Stimulated activated CD8-positive, alpha-beta memory T cell treated with anti-CD3 and anti-CD28 coated beads, Interleukin-7, amount 100 ng/mL, for 4 hours (primary cell): ENCODE data around the gene PKD1L1.
"Not testable (repeated sequence)": the region's sequence is repeated elsewhere in the genome, so short reads cannot be mapped to it uniquely, and the experiment has no call there.

Experiments
- DNase-seq, 2 donors: peaks; one replicate each; pipeline ENCODE4 v3.0.0-alpha.2; 2020; ENCODE audit warnings: low read depth in 2 of 2

PKD1L1 gene

DNA sequence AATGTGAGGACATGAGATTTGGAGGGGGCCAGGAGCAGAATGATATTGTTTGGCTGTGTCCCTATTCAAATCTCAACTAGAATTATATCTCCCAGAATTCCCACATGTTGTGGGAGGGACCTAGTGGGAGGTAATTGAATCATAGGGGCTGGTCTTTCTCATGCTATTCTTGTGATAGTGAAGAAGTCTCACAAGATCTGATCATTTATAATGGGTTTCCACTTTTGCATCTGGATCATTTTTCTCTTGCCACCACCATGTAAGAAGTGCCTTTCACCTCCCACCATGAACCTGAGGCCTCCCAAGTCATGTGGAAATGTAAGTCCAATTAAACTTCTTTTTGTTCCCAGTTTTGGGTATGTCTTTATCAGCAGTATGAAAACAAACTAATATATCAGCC, 153.1 kb downstream of the PKD1L1 start:
- DNase-seq = not testable (repeated sequence)

- no peak for DNase-seq
These were observed 154.2 kb downstream of the PKD1L1 start for GRCh38 chr7:47794016-47794415.

DNA sequence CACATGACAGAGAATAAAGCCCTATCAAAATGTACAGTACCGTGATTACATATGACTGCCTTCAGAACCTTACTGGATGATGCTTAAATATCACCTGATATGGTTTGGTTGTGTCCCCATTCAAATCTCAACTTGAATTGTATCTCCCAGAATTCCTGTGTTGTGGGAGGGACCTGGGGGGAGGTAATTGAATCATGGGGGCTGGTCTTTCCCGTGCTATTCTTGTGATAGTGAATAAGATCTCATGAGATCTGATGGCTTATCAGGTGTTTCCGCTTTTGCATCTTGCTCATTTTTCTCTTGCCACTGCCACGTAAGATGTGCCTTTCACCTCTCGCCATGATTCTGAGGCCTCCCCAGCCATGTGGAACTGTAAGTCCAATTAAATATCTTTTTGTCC, 155.1 kb downstream of the PKD1L1 start:
- DNase-seq = not testable (repeated sequence)

GRCh38 chr7:47792521-47793121, 155.6 kb downstream of the PKD1L1 start:
- no peak for DNase-seq

DNA sequence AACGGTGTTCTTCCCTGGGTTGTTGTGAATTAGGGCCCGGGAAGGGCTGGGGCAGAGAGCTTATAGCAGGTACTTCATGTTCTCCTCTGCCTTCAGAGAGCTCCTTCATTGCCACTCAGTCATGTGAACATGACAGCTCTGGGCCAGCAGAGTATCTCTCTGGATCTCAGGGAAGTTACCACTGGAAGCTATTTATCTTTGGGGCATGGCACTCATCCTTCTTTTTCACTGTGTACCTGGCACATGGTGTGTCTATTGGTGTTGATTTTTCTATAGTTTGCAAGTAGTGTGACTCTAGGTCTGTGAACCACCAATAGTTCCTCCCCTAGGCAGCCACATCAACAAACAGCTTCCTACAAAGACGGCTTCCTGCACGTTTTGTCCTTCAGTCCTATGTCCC, 156.6 kb downstream of the PKD1L1 start:
- DNase-seq = no peak

GRCh38 chr7:47788083-47788482, 160.2 kb downstream of the PKD1L1 start:
- DNase-seq = no peak

DNA sequence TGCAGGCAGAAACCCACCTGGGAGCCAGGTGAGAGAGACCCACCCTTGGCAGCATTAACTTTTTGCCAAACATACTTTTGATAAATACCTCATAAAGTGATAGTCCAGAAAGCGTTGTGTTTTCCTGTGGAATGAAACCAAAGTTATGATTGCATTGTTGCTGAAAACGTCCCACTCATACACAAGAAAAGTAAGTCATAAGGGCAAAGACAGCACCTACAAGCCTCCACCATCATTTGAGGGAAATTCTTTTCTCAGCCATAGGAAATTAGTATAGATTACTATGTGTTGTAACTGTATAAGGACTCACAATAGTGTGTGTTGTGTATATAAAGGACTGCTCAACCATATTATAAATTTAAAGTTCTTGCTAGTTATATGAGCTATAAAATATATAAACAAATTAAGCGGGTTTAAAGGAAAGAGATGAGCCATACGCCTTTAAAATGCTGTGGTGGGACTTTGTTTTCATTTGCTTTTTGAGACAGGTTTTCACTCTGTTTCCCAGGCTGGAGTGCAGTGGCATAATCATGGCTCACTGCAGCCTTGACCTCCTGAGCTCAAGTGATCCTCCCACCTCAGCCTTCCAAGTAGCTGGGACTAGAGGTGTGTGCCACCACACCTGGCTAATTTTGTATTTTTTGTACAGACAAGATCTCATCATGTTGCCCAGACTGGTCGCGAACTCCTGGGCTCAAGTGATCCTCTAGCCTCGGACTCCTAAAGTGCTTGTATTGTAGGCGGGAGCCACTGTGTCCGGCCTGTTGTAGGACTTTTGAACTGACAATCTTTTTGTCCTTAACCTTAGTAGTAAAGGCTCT, 160.8 kb downstream of the PKD1L1 start:
- no peak for DNase-seq

- DNase-seq = no peak
These were observed 161.6 kb downstream of the PKD1L1 start for GRCh38 chr7:47786557-47787248.

GRCh38 chr7:47785923-47786556, 162.2 kb downstream of the PKD1L1 start:
- no peak for DNase-seq

DNA sequence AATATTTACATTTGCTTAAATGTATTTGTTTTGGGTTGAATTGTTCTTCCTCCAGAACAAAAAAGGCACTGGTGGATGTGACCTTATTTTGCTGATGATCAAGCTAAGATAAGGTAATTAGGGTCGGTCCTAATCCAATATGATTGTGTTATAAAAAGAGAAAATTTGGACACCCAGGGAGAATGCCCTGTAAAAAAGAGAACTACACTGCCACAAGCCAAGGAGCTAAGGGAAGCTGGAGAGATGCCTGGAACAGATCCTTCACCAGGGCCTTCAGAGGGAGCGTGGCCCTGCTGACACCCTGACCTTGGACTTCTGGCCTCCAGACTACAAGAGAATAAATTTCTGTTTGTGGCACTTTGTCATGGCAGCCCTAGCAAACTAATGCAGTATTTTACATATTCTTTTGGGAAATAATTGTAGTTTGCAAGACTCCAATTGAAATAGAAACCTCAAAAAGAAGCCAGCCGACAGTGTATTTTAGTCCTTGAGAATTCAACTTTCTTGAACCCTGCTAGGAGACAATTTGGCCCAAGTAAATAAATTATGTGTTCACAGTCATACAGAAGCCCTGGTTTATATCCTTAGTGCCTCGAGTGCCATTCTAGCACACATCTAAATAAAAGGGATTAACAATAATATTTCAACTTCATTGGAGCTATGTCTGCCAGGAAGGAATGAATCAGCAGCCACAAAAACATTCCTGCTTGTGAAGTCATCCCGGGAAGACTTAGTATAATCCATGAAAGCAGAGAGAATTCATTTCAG, 164.6 kb downstream of the PKD1L1 start:
- DNase-seq = no peak

DNA sequence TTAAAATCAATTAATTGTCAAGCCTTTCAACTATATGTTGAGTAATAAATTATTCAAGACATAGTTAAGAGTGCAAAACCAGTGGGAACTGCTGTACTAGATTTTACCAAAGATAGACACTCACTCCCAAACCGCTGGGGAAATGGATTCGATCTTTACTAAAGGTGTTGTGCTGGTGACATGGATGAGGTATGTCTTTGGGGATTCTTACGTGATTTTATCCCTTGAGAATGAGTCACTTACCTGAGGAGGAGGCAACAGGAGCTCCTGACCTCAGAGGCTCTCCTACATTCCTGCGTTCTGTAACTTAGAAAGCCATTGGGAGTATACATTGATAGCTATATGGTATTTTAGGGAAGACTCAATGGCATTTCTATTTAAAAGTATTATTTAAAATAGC, 165.5 kb downstream of the PKD1L1 start:
- DNase-seq = no peak

GRCh38 chr7:47782022-47782421, 166.2 kb downstream of the PKD1L1 start:
- no peak for DNase-seq

GRCh38 chr7:47780555-47780954, 167.7 kb downstream of the PKD1L1 start:
- no peak for DNase-seq

DNA sequence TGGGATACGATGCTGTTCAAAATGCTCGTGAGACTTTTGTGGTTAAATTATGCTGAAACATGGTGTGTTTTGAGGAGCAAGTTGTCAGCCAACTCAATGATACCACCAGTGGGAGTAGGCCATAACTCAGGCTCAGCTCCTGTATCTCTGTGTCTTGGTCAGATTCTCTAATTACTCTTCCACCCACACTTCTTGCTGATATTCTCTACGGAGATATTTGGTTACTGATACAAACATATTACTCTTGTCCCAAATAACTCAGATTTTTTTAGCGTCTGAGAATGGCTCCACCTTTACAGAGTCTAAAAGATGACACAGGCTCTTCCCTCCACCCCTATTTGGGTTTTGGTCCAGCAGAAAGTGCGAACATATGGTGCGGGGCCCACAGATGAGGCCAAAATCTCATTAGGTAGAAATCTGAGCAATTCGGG, 168.9 kb downstream of the PKD1L1 start:
- DNase-seq = no peak

DNA sequence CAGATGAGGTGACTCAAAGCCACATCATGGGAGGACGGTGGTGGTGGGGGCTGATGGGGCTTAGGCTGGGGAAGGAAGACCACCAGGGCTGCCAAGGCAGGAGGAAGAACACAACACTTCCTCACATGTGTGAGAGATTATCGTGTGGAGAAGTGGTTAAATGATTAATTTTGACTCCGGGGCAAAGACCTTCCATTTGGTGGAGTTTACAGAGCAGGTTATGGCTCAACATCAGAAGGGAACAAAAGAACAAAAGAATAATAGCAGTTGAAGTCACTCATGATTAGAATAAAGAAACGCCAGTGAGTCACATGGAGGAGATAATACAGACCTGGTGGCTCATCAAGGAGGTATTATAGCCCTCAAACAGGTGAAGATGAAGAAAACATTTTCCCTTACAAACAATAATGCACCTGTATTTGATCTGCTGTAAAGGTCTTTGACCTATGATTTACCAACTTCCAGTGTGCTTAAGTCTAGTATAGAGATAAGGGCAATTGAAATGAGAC, 170.1 kb downstream of the PKD1L1 start:
- DNase-seq = no peak

DNA sequence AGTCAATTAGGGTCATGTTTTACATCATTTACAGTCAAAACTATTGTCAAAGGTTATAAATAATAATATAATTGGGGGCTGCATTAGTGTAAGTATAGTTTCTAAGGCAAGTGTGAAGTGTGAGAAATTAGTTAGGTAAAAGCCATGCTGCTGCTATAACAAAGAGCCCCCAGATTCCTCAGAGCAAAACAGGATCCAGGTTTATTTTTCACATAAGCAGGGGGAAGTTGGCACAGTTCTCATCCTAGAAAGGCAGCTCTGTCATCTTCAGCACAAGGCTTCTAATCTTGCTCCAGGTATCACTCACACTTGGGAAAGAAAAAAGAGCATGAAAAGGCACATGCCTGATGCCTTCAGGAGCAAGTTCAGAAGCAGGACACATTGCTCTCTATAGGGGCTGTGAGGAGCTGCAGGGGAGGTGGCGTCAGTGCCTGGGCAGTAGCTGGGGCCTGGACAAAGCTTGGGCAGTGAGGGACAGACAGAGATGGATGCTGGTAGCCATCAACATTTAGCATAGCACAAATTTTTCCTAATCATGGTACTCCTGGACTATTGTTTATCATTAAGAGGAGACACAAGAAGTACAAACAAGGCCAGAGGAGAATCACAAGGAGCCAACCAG, 170.6 kb downstream of the PKD1L1 start:
- no peak for DNase-seq

- DNase-seq = no peak
These were observed 171.9 kb downstream of the PKD1L1 start for GRCh38 chr7:47776335-47776734.

GRCh38 chr7:47775238-47775637, 173.0 kb downstream of the PKD1L1 start:
- DNase-seq = no peak

- DNase-seq = no peak
These were observed 175.8 kb downstream of the PKD1L1 start for GRCh38 chr7:47772492-47772891.

DNA sequence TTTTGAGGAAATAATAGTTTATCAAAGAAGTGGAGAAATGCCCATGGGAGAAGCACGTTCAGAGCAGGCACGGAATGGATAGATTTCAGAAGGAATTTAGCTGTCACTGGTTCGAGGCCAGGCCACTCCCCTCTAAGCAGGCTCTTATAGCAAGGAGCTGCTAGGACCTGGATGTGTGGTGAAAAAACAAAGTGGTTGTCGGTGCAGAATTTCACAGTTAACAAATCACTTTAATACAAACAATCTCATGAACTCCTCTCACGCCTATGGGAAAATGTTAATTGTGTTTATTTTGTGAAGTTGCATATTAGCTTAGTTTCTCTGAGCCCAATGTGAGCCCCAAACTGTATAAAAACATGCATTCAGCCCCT, 176.3 kb downstream of the PKD1L1 start:
- DNase-seq = no peak
